Measurements from ENCODE around the gene DRD4. TPM values are rescaled to one million over a fixed set of nuclear protein-coding genes. Genes with fewer than 3 reads are reported as not detected.

DRD4 gene
- total RNA-seq, 1 experiment from 2014 or later: 0.44 TPM

GRCh38 chr11:637593-638521 lies 788 bp downstream of the DRD4 start:
- Mint-ChIP-seq H3K27me3 (ENCODE audit: insufficient read depth, unreplicated experiment) (no peaks in the 10 kb centered on the region), H3K27ac (ENCODE audit: low read depth, unreplicated experiment) (no peak overlapping the region), H3K4me1 (ENCODE audit: insufficient read depth, unreplicated experiment) (no peaks in the 10 kb centered on the region), H3K36me3 (ENCODE audit: insufficient read depth, unreplicated experiment) (peaks cover 39% of the 10 kb centered on the region), H3K9me3 (ENCODE audit: unreplicated experiment) (no peaks in the 10 kb centered on the region), H3K4me3 (ENCODE audit: unreplicated experiment) (no peak overlapping the region)
- POLR2A ChIA-PET: interaction anchor here (0.6 to 1.3 kb wide), 3 partner anchors 15 to 73 kb away, joined by 3 read pairs; no protein-coding TSS in a partner anchor
- TF ChIP-seq CTCF (IDR thresholded peaks at IDR 0.05; ENCODE audit: unreplicated experiment): no peak
- BruUV-seq (replicated peaks): no TSS peak
- CTCF ChIA-PET: no interaction called here
- no peak for DNase-seq (ENCODE audit: unreplicated experiment)
- intact Hi-C loops (cut with micrococcal nuclease): no loop called here

GRCh38 chr11:638631-639331 lies 1.7 kb downstream of the DRD4 start:
- ChIA-PET POLR2A (interaction anchor here (1.2 to 1.3 kb wide), 2 partner anchors 16 to 49 kb away, joined by 3 read pairs; no protein-coding TSS in a partner anchor), CTCF (no interaction called here)
- no peak for DNase-seq (ENCODE audit: unreplicated experiment)
- Mint-ChIP-seq H3K4me1 (ENCODE audit: insufficient read depth, unreplicated experiment) (no peaks in the 10 kb centered on the region), H3K36me3 (ENCODE audit: insufficient read depth, unreplicated experiment) (peaks cover 40% of the 10 kb centered on the region), H3K9me3 (ENCODE audit: unreplicated experiment) (no peaks in the 10 kb centered on the region), H3K27ac (ENCODE audit: low read depth, unreplicated experiment) (no peak overlapping the region), H3K27me3 (ENCODE audit: insufficient read depth, unreplicated experiment) (no peaks in the 10 kb centered on the region), H3K4me3 (ENCODE audit: unreplicated experiment) (no peak overlapping the region)
- no TSS peak for BruUV-seq (replicated peaks)
- intact Hi-C loops (cut with micrococcal nuclease): no loop called here
- TF ChIP-seq CTCF (IDR thresholded peaks at IDR 0.05; ENCODE audit: unreplicated experiment): no peak

- no peak for DNase-seq (ENCODE audit: unreplicated experiment)
- POLR2A ChIA-PET: interaction anchor here (1.3 kb wide), 1 partner anchor 48 kb away, joined by 3 read pairs; no protein-coding TSS in a partner anchor
- Mint-ChIP-seq H3K9me3 (ENCODE audit: unreplicated experiment) (no peaks in the 10 kb centered on the region), H3K27ac (ENCODE audit: low read depth, unreplicated experiment) (no peak overlapping the region), H3K36me3 (ENCODE audit: insufficient read depth, unreplicated experiment) (peaks cover 40% of the 10 kb centered on the region), H3K27me3 (ENCODE audit: insufficient read depth, unreplicated experiment) (no peaks in the 10 kb centered on the region), H3K4me1 (ENCODE audit: insufficient read depth, unreplicated experiment) (no peaks in the 10 kb centered on the region), H3K4me3 (ENCODE audit: unreplicated experiment) (no peak overlapping the region)
- intact Hi-C loops (cut with micrococcal nuclease): no loop called here
- TF ChIP-seq CTCF (IDR thresholded peaks at IDR 0.05; ENCODE audit: unreplicated experiment): no peak
- BruUV-seq (replicated peaks): no TSS peak
- CTCF ChIA-PET: no interaction called here
Observed at GRCh38 chr11:639332-639955, 2.4 kb downstream of the DRD4 start.

Data from MCF 10A (cell line).